Keratinocyte (primary cell): Measurements from ENCODE around the gene SETD9. TPM values are rescaled to one million over a fixed set of nuclear protein-coding genes. Genes with fewer than 3 reads are reported as not detected.

Source experiments
- DNase-seq: peaks from one replicate; pipeline ENCODE4 v3.0.0-alpha.2; 2011; ENCODE audit warnings: low read depth, missing footprints, low spot score
- FAIRE-seq: peaks from 2 replicates; lab custom pipeline; 2011; peaks lifted over from hg19 to GRCh38; lab: Jason Lieb, UNC
- H2AFZ ChIP-seq: 2 replicates; pipeline ENCODE4 v1.6.0; 2012; ENCODE audit warnings: low read length, control low read depth, inconsistent platforms; ENCODE audit not compliant: control insufficient read depth
- H3K27ac ChIP-seq: 2 replicates; pipeline ENCODE4 v1.5.1; 2011; ENCODE audit warnings: low read length; ENCODE audit not compliant: control insufficient read depth, insufficient read depth
- H3K27me3 ChIP-seq: 3 replicates; pipeline ENCODE4 v1.6.0; 2011; ENCODE audit warnings: low read length; ENCODE audit not compliant: control insufficient read depth, insufficient read depth; ENCODE audit errors: extremely low read depth
- H3K36me3 ChIP-seq, 2 experiments: 2 replicates in 1 of 2; 3 replicates in 1 of 2; pipeline ENCODE4 v1.5.1; 2011; ENCODE audit warnings: low read length in 2 of 2, mild to moderate bottlenecking in 1 of 2; ENCODE audit not compliant: control insufficient read depth in 2 of 2, insufficient read depth in 2 of 2; ENCODE audit errors: extremely low read depth in 1 of 2
- H3K4me1 ChIP-seq: 3 replicates; pipeline ENCODE4 v1.5.1; 2011; ENCODE audit warnings: low read length; ENCODE audit not compliant: control insufficient read depth, insufficient read depth; ENCODE audit errors: extremely low read depth
- H3K4me2 ChIP-seq: 3 replicates; pipeline ENCODE4 v1.6.0; 2011; ENCODE audit warnings: low read depth, low read length; ENCODE audit not compliant: control insufficient read depth, insufficient read depth; ENCODE audit errors: extremely low read depth
- H3K4me3 ChIP-seq, 3 experiments: fragments of 200-600 bp in 1 of 3; sonication (generic) in 1 of 3; 2 replicates in 2 of 3; 3 replicates in 1 of 3; pipeline ENCODE4 v1.5.1; 2011 to 2016; ENCODE audit warnings: low read length in 3 of 3, mild to moderate bottlenecking in 3 of 3, control low read depth in 2 of 3, inconsistent platforms in 1 of 3, low read depth in 1 of 3, mixed read lengths in 1 of 3, mixed run types in 1 of 3, moderate library complexity in 1 of 3; ENCODE audit not compliant: control insufficient read depth in 2 of 3, insufficient read depth in 2 of 3; ENCODE audit errors: extremely low read depth in 1 of 3
- H3K79me2 ChIP-seq: 2 replicates; pipeline ENCODE4 v1.6.0; 2012; ENCODE audit warnings: low read length; ENCODE audit not compliant: control insufficient read depth, insufficient read depth
- H3K9ac ChIP-seq: 3 replicates; pipeline ENCODE4 v1.6.0; 2011; ENCODE audit warnings: low read length; ENCODE audit not compliant: control insufficient read depth, insufficient read depth; ENCODE audit errors: extremely low read depth
- H3K9me1 ChIP-seq: 3 replicates; pipeline ENCODE4 v1.6.0; 2011; ENCODE audit warnings: low read length; ENCODE audit not compliant: control insufficient read depth, insufficient read depth; ENCODE audit errors: extremely low read depth
- H3K9me3 ChIP-seq: 2 replicates; pipeline ENCODE4 v1.5.1; 2012; ENCODE audit warnings: low read depth, low read length; ENCODE audit not compliant: control insufficient read depth
- H4K20me1 ChIP-seq: 3 replicates; pipeline ENCODE4 v1.6.0; 2011; ENCODE audit warnings: low read length; ENCODE audit not compliant: control insufficient read depth, insufficient read depth; ENCODE audit errors: extremely low read depth
- EZH2 ChIP-seq: IDR thresholded peaks from one replicate; pipeline ENCODE4 v1.6.1; 2012; ENCODE audit warnings: inconsistent platforms, mild to moderate bottlenecking, low read length, moderate library complexity
- dilution Hi-C: fragments of 300-500 bp; cut with MboI; formaldehyde crosslinking; loops from one replicate; pipeline ENCODE4 v1.7.0; 2020; ENCODE audit warnings: low sequenced_read_pairs; ENCODE audit not compliant: extremely low pct_ligation_motif_present
- polyA plus RNA-seq, 5 experiments: library from polyadenylated mRNA; depleted of rRNA in 3 of 5; stranded (reverse) in 3 of 5; stranded (forward) in 1 of 5; unstranded in 1 of 5; fragments of >200 nt; gene quantifications; 1 replicate in 1 of 5; 2 replicates in 3 of 5; 3 replicates in 1 of 5; pipeline versions ENCODE4 v1.2.1 to v1.2.3, GENCODE V29; 2011 to 2012; ENCODE audit warnings: missing spikeins in 2 of 5, low read depth in 1 of 5, low replicate concordance in 1 of 5
- TF ChIP-seq, protein P1 (sequence below), 3 experiments: IDR thresholded peaks in 1 of 3; conservative IDR thresholded peaks in 1 of 3; optimal IDR thresholded peaks in 1 of 3; 2 replicates in 2 of 3; 3 replicates in 1 of 3; pipeline versions ENCODE3 to v1.5.1; 2011; ENCODE audit warnings: low read length in 3 of 3, mild to moderate bottlenecking in 3 of 3, moderate library complexity in 2 of 3, control low read depth in 1 of 3, inconsistent platforms in 1 of 3; ENCODE audit not compliant: insufficient read depth in 2 of 3; ENCODE audit errors: extremely low read depth in 1 of 3

The SETD9 gene
- polyA plus RNA-seq, 1 donor (not counting 4 experiments of a cell fraction or from before 2014, with no cell fraction given), result 4.7 TPM

GRCh38 chr5:56934325-56934724 lies 24.9 kb downstream of the SETD9 start:
- H3K9me1 ChIP-seq, result no peaks in the 10 kb centered on the region
- no peaks in the 10 kb centered on the region for H3K4me1 ChIP-seq
- no peak for TF ChIP-seq EZH2
- TF ChIP-seq, protein P1, sequence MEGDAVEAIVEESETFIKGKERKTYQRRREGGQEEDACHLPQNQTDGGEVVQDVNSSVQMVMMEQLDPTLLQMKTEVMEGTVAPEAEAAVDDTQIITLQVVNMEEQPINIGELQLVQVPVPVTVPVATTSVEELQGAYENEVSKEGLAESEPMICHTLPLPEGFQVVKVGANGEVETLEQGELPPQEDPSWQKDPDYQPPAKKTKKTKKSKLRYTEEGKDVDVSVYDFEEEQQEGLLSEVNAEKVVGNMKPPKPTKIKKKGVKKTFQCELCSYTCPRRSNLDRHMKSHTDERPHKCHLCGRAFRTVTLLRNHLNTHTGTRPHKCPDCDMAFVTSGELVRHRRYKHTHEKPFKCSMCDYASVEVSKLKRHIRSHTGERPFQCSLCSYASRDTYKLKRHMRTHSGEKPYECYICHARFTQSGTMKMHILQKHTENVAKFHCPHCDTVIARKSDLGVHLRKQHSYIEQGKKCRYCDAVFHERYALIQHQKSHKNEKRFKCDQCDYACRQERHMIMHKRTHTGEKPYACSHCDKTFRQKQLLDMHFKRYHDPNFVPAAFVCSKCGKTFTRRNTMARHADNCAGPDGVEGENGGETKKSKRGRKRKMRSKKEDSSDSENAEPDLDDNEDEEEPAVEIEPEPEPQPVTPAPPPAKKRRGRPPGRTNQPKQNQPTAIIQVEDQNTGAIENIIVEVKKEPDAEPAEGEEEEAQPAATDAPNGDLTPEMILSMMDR (optimal IDR thresholded peaks at IDR 0.05 in 1 of 3, IDR thresholded peaks at IDR 0.05 in 1 of 3, conservative IDR thresholded peaks at IDR 0.05 in 1 of 3; ENCODE audit: extremely low read depth in 1 of 3, insufficient read depth in 2 of 3, low read length in 3 of 3), result no peak
- no peak overlapping the region for H3K4me3 ChIP-seq
- no peaks in the 10 kb centered on the region for H4K20me1 ChIP-seq
- H3K36me3 ChIP-seq, result peaks cover 16 to 25% of the 10 kb centered on the region in 2 experiments
- H3K27me3 ChIP-seq, result no peaks in the 10 kb centered on the region
- FAIRE-seq (no peak), DNase-seq (no peak)
- dilution Hi-C loops, result no loop called here
- H2AFZ ChIP-seq, result no peak overlapping the region
- no peaks in the 10 kb centered on the region for H3K9me3 ChIP-seq
- no peak overlapping the region for H3K9ac ChIP-seq
- H3K79me2 ChIP-seq, result no peaks in the 10 kb centered on the region
- no peak overlapping the region for H3K4me2 ChIP-seq
- H3K27ac ChIP-seq, result no peak overlapping the region

- no peak for TF ChIP-seq EZH2
- TF ChIP-seq, protein P1 (optimal IDR thresholded peaks at IDR 0.05 in 1 of 3, IDR thresholded peaks at IDR 0.05 in 1 of 3, conservative IDR thresholded peaks at IDR 0.05 in 1 of 3; ENCODE audit: extremely low read depth in 1 of 3, insufficient read depth in 2 of 3, low read length in 3 of 3), result no peak
- no peaks in the 10 kb centered on the region for H3K27me3 ChIP-seq
- DNase-seq (no peak), FAIRE-seq (no peak)
- no peaks in the 10 kb centered on the region for H3K79me2 ChIP-seq
- H3K4me2 ChIP-seq, result no peak overlapping the region
- H3K9me1 ChIP-seq, result no peaks in the 10 kb centered on the region
- no peak overlapping the region for H3K27ac ChIP-seq
- peaks cover 18 to 35% of the 10 kb centered on the region in 2 experiments for H3K36me3 ChIP-seq
- dilution Hi-C loops, result no loop called here
- H2AFZ ChIP-seq, result no peak overlapping the region
- no peaks in the 10 kb centered on the region for H4K20me1 ChIP-seq
- no peak overlapping the region for H3K9ac ChIP-seq
- H3K4me1 ChIP-seq, result no peaks in the 10 kb centered on the region
- H3K4me3 ChIP-seq, result no peak overlapping the region
- H3K9me3 ChIP-seq, result no peaks in the 10 kb centered on the region
Observed at GRCh38 chr5:56938858-56939257, 29.5 kb downstream of the SETD9 start.
